Mucosa of descending colon (tissue), 3 donors: Measurements from ENCODE around the gene APOL5. TPM values are rescaled to one million over a fixed set of nuclear protein-coding genes. Genes with fewer than 3 reads are reported as not detected.
"Not testable (repeated sequence)": the region's sequence is repeated elsewhere in the genome, so short reads cannot be mapped to it uniquely, and the experiment has no call there.

ENCODE experiments used
- ATAC-seq: fragments of 200-7000 bp; cut with Tn5 transposase; one replicate; pipeline ENCODE4 v1.9.1; 2020; ENCODE audit warnings: mild to moderate bottlenecking, moderate library complexity
- DNase-seq, 3 donors: peaks; one replicate each; pipeline ENCODE4 v3.0.0-alpha.2; 2020
- H3K36me3 ChIP-seq: fragments of 200-600 bp; one replicate; pipeline ENCODE4 v1.8.0; 2021; ENCODE audit warnings: low read depth, mild to moderate bottlenecking
- H3K4me1 ChIP-seq: fragments of 200-600 bp; one replicate; pipeline ENCODE4 v1.8.0; 2021; ENCODE audit warnings: low read depth, mild to moderate bottlenecking
- H3K4me3 ChIP-seq: fragments of 200-600 bp; one replicate; pipeline ENCODE4 v1.8.0; 2021; ENCODE audit warnings: mild to moderate bottlenecking
- H3K9me3 ChIP-seq: fragments of 200-600 bp; one replicate; pipeline ENCODE4 v1.8.0; 2021; ENCODE audit warnings: mild to moderate bottlenecking
- intact Hi-C, 2 donors: fragments of 100-400 bp; cut with DNase I in 1 of 2; cut with micrococcal nuclease in 1 of 2; formaldehyde crosslinking; loops; one replicate each; pipeline versions ENCODE4 v1.11.0 to v1.11.1; 2022; cut with DNase I, micrococcal nuclease
- total RNA-seq, 3 donors: library from RNA; stranded (reverse); fragmentation: NEBNext Ultra II Directional in 2 of 3; extraction: Animal tissue kit (Norgen Biotek cat#: 25700) in 2 of 3; gene quantifications; one replicate each; pipeline versions ENCODE4 v1.2.1 to v1.2.4, GENCODE V29; 2021 to 2023
- TF ChIP-seq, protein P1 (sequence below): fragments of 200-600 bp; IDR thresholded peaks from one replicate; pipeline ENCODE4 v1.8.0; 2022; ENCODE audit warnings: antibody characterized with exemption, mild to moderate bottlenecking
- donor health status: DM: no; HTN: no; CAD: no; lungs with moderate emphysema.
- donor health status: DM: no; HTN: no; CAD: no.
- donor health status: DM: no; HTN: yes; CAD: no.

The APOL5 gene
- total RNA-seq, 3 donors from 2014 or later: not detected

DNA sequence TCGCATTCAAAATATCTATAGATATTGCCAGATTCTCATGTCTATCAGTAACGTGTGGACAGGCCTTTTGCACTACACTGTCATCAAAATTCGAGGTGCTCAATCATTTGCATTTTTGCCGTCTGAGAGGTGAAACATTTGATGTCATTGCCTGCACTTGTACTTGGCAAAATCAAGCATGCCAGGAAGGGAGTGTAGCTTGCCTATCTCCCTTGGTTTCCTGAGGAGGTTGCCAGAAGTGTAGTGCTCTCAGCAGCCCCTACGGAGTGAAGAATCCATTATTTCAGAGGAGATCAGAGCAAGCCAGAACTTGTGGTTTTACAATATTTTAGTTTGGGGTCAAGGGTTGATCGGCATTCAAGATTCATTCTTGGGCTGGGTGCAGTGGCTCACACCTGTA lies 30.2 kb upstream of the APOL5 start:
- Histone ChIP-seq H3K36me3 (no peaks in the 10 kb centered on the region), H3K4me3 (no peak overlapping the region), H3K4me1 (no peaks in the 10 kb centered on the region), H3K9me3 (no peaks in the 10 kb centered on the region)
- TF ChIP-seq, protein P1, sequence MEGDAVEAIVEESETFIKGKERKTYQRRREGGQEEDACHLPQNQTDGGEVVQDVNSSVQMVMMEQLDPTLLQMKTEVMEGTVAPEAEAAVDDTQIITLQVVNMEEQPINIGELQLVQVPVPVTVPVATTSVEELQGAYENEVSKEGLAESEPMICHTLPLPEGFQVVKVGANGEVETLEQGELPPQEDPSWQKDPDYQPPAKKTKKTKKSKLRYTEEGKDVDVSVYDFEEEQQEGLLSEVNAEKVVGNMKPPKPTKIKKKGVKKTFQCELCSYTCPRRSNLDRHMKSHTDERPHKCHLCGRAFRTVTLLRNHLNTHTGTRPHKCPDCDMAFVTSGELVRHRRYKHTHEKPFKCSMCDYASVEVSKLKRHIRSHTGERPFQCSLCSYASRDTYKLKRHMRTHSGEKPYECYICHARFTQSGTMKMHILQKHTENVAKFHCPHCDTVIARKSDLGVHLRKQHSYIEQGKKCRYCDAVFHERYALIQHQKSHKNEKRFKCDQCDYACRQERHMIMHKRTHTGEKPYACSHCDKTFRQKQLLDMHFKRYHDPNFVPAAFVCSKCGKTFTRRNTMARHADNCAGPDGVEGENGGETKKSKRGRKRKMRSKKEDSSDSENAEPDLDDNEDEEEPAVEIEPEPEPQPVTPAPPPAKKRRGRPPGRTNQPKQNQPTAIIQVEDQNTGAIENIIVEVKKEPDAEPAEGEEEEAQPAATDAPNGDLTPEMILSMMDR: no peak
- DNase-seq: no peak
- intact Hi-C loops: no loop called here
- ATAC-seq: no peak

DNA sequence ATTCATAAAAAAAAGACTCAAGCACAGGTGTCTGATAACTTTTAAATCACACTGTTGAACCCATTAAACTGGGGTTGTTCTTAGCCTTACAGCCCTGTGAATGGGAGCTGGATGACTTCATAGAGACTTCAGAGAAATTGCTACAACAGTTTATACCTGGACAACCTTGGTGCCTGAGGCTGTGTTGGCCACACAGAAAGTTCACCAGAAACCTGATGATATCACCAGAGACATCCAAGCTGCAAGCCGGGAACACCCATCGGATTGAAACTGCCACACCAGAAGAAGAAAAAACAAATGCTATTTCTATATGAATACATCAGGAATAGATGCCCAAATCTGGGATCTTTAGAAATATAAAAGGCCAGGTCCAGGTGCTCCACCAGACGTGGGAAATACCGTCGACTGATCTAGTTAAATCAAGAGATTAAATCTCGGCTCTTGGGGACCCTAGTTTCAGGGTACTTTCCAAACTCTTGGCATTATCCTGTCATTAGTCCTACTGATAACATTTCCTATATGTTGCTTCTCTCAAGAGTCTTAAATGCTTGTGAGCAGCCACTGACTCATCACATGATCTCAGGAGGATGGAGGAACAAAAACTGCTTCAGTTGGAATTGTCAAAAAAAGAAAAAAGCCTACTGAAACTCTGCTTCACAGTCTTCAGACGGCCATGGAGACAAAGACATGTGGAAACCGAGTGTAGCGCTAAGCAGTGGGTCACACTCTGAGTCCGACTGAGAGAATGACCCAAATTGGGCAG lies 28.6 kb upstream of the APOL5 start:
- no peak for ATAC-seq
- no peak for DNase-seq
- no peaks in the 10 kb centered on the region for H3K36me3 ChIP-seq
- TF ChIP-seq, protein P1: no peak
- no peaks in the 10 kb centered on the region for H3K4me1 ChIP-seq
- H3K4me3 ChIP-seq: no peak overlapping the region
- intact Hi-C loops: no loop called here
- no peaks in the 10 kb centered on the region for H3K9me3 ChIP-seq

- Histone ChIP-seq H3K4me3 (no peak overlapping the region), H3K4me1 (no peaks in the 10 kb centered on the region), H3K36me3 (no peaks in the 10 kb centered on the region), H3K9me3 (no peaks in the 10 kb centered on the region)
- ATAC-seq (no peak), DNase-seq (no peak)
- TF ChIP-seq, protein P1: no peak
- intact Hi-C loops: no loop called here
Observed at GRCh38 chr22:35690001-35690400, 27.7 kb upstream of the APOL5 start.

GRCh38 chr22:35695202-35695601 lies 22.5 kb upstream of the APOL5 start:
- H3K9me3 ChIP-seq: no peaks in the 10 kb centered on the region
- DNase-seq (no peak), ATAC-seq (no peak)
- H3K4me3 ChIP-seq: no peak overlapping the region
- TF ChIP-seq, protein P1: no peak
- intact Hi-C loops: no loop called here
- H3K36me3 ChIP-seq: no peaks in the 10 kb centered on the region
- H3K4me1 ChIP-seq: no peaks in the 10 kb centered on the region

DNA sequence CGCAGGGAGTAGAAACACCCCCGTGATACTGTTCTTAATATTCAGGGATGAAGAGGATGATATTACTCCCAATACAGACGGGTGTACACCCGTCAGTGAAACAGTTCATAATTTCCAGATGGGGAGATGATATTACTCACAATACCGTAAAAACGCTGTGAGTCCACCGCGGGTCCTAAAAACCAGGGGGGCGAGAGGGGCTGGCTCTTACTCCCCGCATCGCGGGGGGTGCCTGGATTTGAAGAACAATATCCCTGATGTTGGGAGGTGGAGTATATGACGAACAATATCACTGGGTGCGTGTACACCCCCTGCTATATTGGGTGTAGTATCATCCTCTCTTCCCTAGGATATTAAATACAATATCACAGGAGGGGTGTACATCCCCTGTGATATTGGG lies 20.5 kb upstream of the APOL5 start:
- DNase-seq: no peak
- H3K4me3 ChIP-seq: no peak overlapping the region
- intact Hi-C loops: no loop called here
- no peak for ATAC-seq
- TF ChIP-seq, protein P1: no peak
- H3K9me3 ChIP-seq: no peaks in the 10 kb centered on the region
- H3K36me3 ChIP-seq: no peaks in the 10 kb centered on the region
- no peaks in the 10 kb centered on the region for H3K4me1 ChIP-seq

GRCh38 chr22:35699852-35700251 lies 17.8 kb upstream of the APOL5 start:
- intact Hi-C loops, H3K9me3 ChIP-seq, DNase-seq, H3K4me3 ChIP-seq, H3K4me1 ChIP-seq, ATAC-seq, H3K36me3 ChIP-seq: not testable (repeated sequence)
